ENCODE results near the gene SLC25A23.

Gene SLC25A23

GRCh38 chr19:6424195-6424938, 35.2 kb downstream of the SLC25A23 start, which contains the start of gene KHSRP:
KHSRP (minus strand) TSS chr19:6424811; CDS start chr19:6424701, 110 bp downstream.
- under 1% methylated on average over 50 of the region's 114 CpGs for WGBS (ENCODE audit: insufficient coverage)
- Histone ChIP-seq H3K4me3 (ENCODE audit: control insufficient read depth in 1 of 7, extremely low read depth in 1 of 7, insufficient read depth in 4 of 7, low read depth in 2 of 7, low read length in 6 of 7) (peak within 1 kb of the TSS; percentile 57 to 98 (median 86)), H3K4me1 (ENCODE audit: control extremely low read depth in 1 of 4, control insufficient read depth in 4 of 4, insufficient read depth in 4 of 4, low read length in 3 of 4) (peaks cover 0 to 28% (median 23%) of the 10 kb centered on the region in 4 experiments), H3K27me3 (replicated peaks in 2 of 5; ENCODE audit: control insufficient read depth in 4 of 5, insufficient read depth in 5 of 5, low read length in 4 of 5) (no peaks in the 10 kb centered on the region), H3K27ac (ENCODE audit: insufficient read depth in 1 of 2, low read depth in 1 of 2, low read length in 2 of 2, poor library complexity in 1 of 2, severe bottlenecking in 2 of 2) (peak within 1 kb of the TSS; percentile 61 to 89), H3K36me3 (ENCODE audit: control insufficient read depth in 4 of 4, insufficient read depth in 4 of 4, low read length in 3 of 4) (peaks cover 5 to 36% (median 27%) of the 10 kb centered on the region in 4 experiments), H3K9me3 (ENCODE audit: control extremely low read depth in 1 of 5, control insufficient read depth in 4 of 5, insufficient read depth in 2 of 5, low read depth in 1 of 5, low read length in 4 of 5) (no peaks in the 10 kb centered on the region)
- ChIA-PET POLR2A (interaction anchor here (0.6 to 1.4 kb wide), 2 partner anchors 31 to 48 kb away, joined by 3 to 7 read pairs; partner anchors contain the start of gene GTF2F1), CTCF (interaction anchor here (1.5 to 1.7 kb wide), 2 partner anchors 32 to 250 kb away, joined by 3 read pairs; partner anchors contain the start of gene GTF2F1)
- peak in 2 of 3 donors; percentile 39 to 42 for DNase-seq

GRCh38 chr19:6423499-6424194, 35.9 kb downstream of the SLC25A23 start:
- CTCF ChIA-PET = interaction anchor here (1.3 to 1.7 kb wide), 2 partner anchors 31 to 63 kb away, joined by 3 read pairs; partner anchors contain the start of gene GTF2F1

GRCh38 chr19:6421075-6422014, 38.2 kb downstream of the SLC25A23 start:
- ChIA-PET CTCF (interaction anchor here (0.9 to 1.3 kb wide), 2 partner anchors 11 to 60 kb away, joined by 3 to 5 read pairs; partner anchors contain the start of gene DENND1C), POLR2A (no interaction called here)
- DNase-seq = no peak
- H3K4me3 ChIP-seq (ENCODE audit: control insufficient read depth in 1 of 7, extremely low read depth in 1 of 7, insufficient read depth in 4 of 7, low read depth in 2 of 7, low read length in 6 of 7) = no peak overlapping the region
- H3K4me1 ChIP-seq (ENCODE audit: control extremely low read depth in 1 of 4, control insufficient read depth in 4 of 4, insufficient read depth in 4 of 4, low read length in 3 of 4) = peaks cover 0 to 28% (median 23%) of the 10 kb centered on the region in 4 experiments
- no peaks in the 10 kb centered on the region for H3K27me3 ChIP-seq (replicated peaks in 2 of 5; ENCODE audit: control insufficient read depth in 4 of 5, insufficient read depth in 5 of 5, low read length in 4 of 5)
- peaks cover 9 to 66% (median 52%) of the 10 kb centered on the region in 4 experiments for H3K36me3 ChIP-seq (ENCODE audit: control insufficient read depth in 4 of 4, insufficient read depth in 4 of 4, low read length in 3 of 4)
- WGBS (ENCODE audit: insufficient coverage) = 98% methylated on average over 19 of the region's 20 CpGs
- no peaks in the 10 kb centered on the region for H3K9me3 ChIP-seq (ENCODE audit: control extremely low read depth in 1 of 5, control insufficient read depth in 4 of 5, insufficient read depth in 2 of 5, low read depth in 1 of 5, low read length in 4 of 5)
- H3K27ac ChIP-seq (ENCODE audit: insufficient read depth in 1 of 2, low read depth in 1 of 2, low read length in 2 of 2, poor library complexity in 1 of 2, severe bottlenecking in 2 of 2) = peak overlapping the region in 1 of 2 experiments; percentile 50

More at GRCh38 chr19:6423499-6424194, 35.9 kb downstream of the SLC25A23 start:
- peaks cover 5 to 43% (median 34%) of the 10 kb centered on the region in 4 experiments for H3K36me3 ChIP-seq (ENCODE audit: control insufficient read depth in 4 of 4, insufficient read depth in 4 of 4, low read length in 3 of 4)
- peak overlapping the region; percentile 61 to 89 for H3K27ac ChIP-seq (ENCODE audit: insufficient read depth in 1 of 2, low read depth in 1 of 2, low read length in 2 of 2, poor library complexity in 1 of 2, severe bottlenecking in 2 of 2)
- 2% methylated on average over 11 of the region's 20 CpGs for WGBS (ENCODE audit: insufficient coverage)
- no peaks in the 10 kb centered on the region for H3K9me3 ChIP-seq (ENCODE audit: control extremely low read depth in 1 of 5, control insufficient read depth in 4 of 5, insufficient read depth in 2 of 5, low read depth in 1 of 5, low read length in 4 of 5)
- peaks cover 0 to 28% (median 23%) of the 10 kb centered on the region in 4 experiments for H3K4me1 ChIP-seq (ENCODE audit: control extremely low read depth in 1 of 4, control insufficient read depth in 4 of 4, insufficient read depth in 4 of 4, low read length in 3 of 4)
- H3K27me3 ChIP-seq (replicated peaks in 2 of 5; ENCODE audit: control insufficient read depth in 4 of 5, insufficient read depth in 5 of 5, low read length in 4 of 5) = no peaks in the 10 kb centered on the region
- peak; percentile 42 to 49 (median 46) for DNase-seq
- H3K4me3 ChIP-seq (ENCODE audit: control insufficient read depth in 1 of 7, extremely low read depth in 1 of 7, insufficient read depth in 4 of 7, low read depth in 2 of 7, low read length in 6 of 7) = peak overlapping the region; percentile 57 to 98 (median 86)
- POLR2A ChIA-PET = interaction anchor here (1.4 kb wide), 1 partner anchor 12 kb away, joined by 4 read pairs; no protein-coding TSS in a partner anchor

- Histone ChIP-seq H3K4me1 (ENCODE audit: control extremely low read depth in 1 of 4, control insufficient read depth in 4 of 4, insufficient read depth in 4 of 4, low read length in 3 of 4) (peaks cover 0 to 18% (median 15%) of the 10 kb centered on the region in 4 experiments), H3K27me3 (replicated peaks in 2 of 5; ENCODE audit: control insufficient read depth in 4 of 5, insufficient read depth in 5 of 5, low read length in 4 of 5) (no peaks in the 10 kb centered on the region), H3K9me3 (ENCODE audit: control extremely low read depth in 1 of 5, control insufficient read depth in 4 of 5, insufficient read depth in 2 of 5, low read depth in 1 of 5, low read length in 4 of 5) (no peaks in the 10 kb centered on the region), H3K36me3 (ENCODE audit: control insufficient read depth in 4 of 4, insufficient read depth in 4 of 4, low read length in 3 of 4) (peaks cover 9 to 92% (median 74%) of the 10 kb centered on the region in 4 experiments), H3K4me3 (ENCODE audit: control insufficient read depth in 1 of 7, extremely low read depth in 1 of 7, insufficient read depth in 4 of 7, low read depth in 2 of 7, low read length in 6 of 7) (no peak overlapping the region), H3K27ac (ENCODE audit: insufficient read depth in 1 of 2, low read depth in 1 of 2, low read length in 2 of 2, poor library complexity in 1 of 2, severe bottlenecking in 2 of 2) (no peak overlapping the region)
- DNase-seq = no peak
- ChIA-PET CTCF (no interaction called here), POLR2A (no interaction called here)
- 97% methylated on average over 17 of the region's 19 CpGs for WGBS (ENCODE audit: insufficient coverage)
Observed at GRCh38 chr19:6418562-6418932, 41.0 kb downstream of the SLC25A23 start.

GRCh38 chr19:6417713-6418561, 41.7 kb downstream of the SLC25A23 start:
- Histone ChIP-seq H3K4me3 (ENCODE audit: control insufficient read depth in 1 of 7, extremely low read depth in 1 of 7, insufficient read depth in 4 of 7, low read depth in 2 of 7, low read length in 6 of 7) (no peak overlapping the region), H3K27ac (ENCODE audit: insufficient read depth in 1 of 2, low read depth in 1 of 2, low read length in 2 of 2, poor library complexity in 1 of 2, severe bottlenecking in 2 of 2) (no peak overlapping the region), H3K4me1 (ENCODE audit: control extremely low read depth in 1 of 4, control insufficient read depth in 4 of 4, insufficient read depth in 4 of 4, low read length in 3 of 4) (peaks cover 0 to 12% (median 9%) of the 10 kb centered on the region in 4 experiments), H3K9me3 (ENCODE audit: control extremely low read depth in 1 of 5, control insufficient read depth in 4 of 5, insufficient read depth in 2 of 5, low read depth in 1 of 5, low read length in 4 of 5) (no peaks in the 10 kb centered on the region), H3K27me3 (replicated peaks in 2 of 5; ENCODE audit: control insufficient read depth in 4 of 5, insufficient read depth in 5 of 5, low read length in 4 of 5) (no peaks in the 10 kb centered on the region), H3K36me3 (ENCODE audit: control insufficient read depth in 4 of 4, insufficient read depth in 4 of 4, low read length in 3 of 4) (peaks cover 9 to 92% (median 74%) of the 10 kb centered on the region in 4 experiments)
- DNase-seq = no peak
- 98% methylated on average over 26 of the region's 33 CpGs for WGBS (ENCODE audit: insufficient coverage)
- POLR2A ChIA-PET = interaction anchor here (0.8 kb wide), 1 partner anchor 13 kb away, joined by 5 read pairs; no protein-coding TSS in a partner anchor
- CTCF ChIA-PET = interaction anchor here (1.2 kb wide), 1 partner anchor 200 kb away, joined by 3 read pairs; no protein-coding TSS in a partner anchor
